Stimulated activated CD4-positive, alpha-beta T cell treated with anti-CD3 and anti-CD28 coated beads, Interleukin-12 subunit alpha, Interleukin-12 subunit beta, amount 100 ng/mL, for 48 hours (primary cell): ENCODE results near the gene ALCAM.

Experiments
- DNase-seq, 3 donors: peaks; one replicate each; pipeline ENCODE4 v3.0.0-alpha.2; 2020; ENCODE audit warnings: low read depth in 2 of 3, low spot score in 1 of 3

ALCAM gene

GRCh38 chr3:105355408-105356061 is 11.2 kb upstream of the ALCAM start:
- no peak for DNase-seq

GRCh38 chr3:105356396-105356795 is 10.3 kb upstream of the ALCAM start:
- DNase-seq, result no peak

GRCh38 chr3:105356988-105357387 is 9.7 kb upstream of the ALCAM start:
- no peak for DNase-seq

GRCh38 chr3:105359098-105359762 is 7.5 kb upstream of the ALCAM start:
- DNase-seq, result no peak

- no peak for DNase-seq
Observed at GRCh38 chr3:105360003-105360402, 6.7 kb upstream of the ALCAM start.

GRCh38 chr3:105362021-105362665 is 4.6 kb upstream of the ALCAM start:
- DNase-seq, result no peak

GRCh38 chr3:105364128-105364527 is 2.6 kb upstream of the ALCAM start:
- no peak for DNase-seq

GRCh38 chr3:105365081-105365390 is 1.7 kb upstream of the ALCAM start:
- no peak for DNase-seq

GRCh38 chr3:105365391-105366325 is 1.1 kb upstream of the ALCAM start:
- DNase-seq, result no peak

- peak; percentile 6 to 26 (median 10) for DNase-seq
Observed at GRCh38 chr3:105367063-105367405, 325 bp downstream of the ALCAM start.

- DNase-seq, result peak; percentile 78 to 83 (median 82)
Observed at GRCh38 chr3:105367406-105368213, 901 bp downstream of the ALCAM start.

GRCh38 chr3:105368566-105369499 is 2.1 kb downstream of the ALCAM start:
- DNase-seq, result peak; percentile 68 to 69 (median 69)

- peak in 2 of 3 donors; percentile 17 to 24 for DNase-seq
Observed at GRCh38 chr3:105369500-105370371, 3.0 kb downstream of the ALCAM start.

- no peak for DNase-seq
Observed at GRCh38 chr3:105373383-105373782, 6.7 kb downstream of the ALCAM start.

- no peak for DNase-seq
Observed at GRCh38 chr3:105375750-105376511, 9.2 kb downstream of the ALCAM start.

- DNase-seq, result no peak
Observed at GRCh38 chr3:105377716-105378115, 11.0 kb downstream of the ALCAM start.

- no peak for DNase-seq
Observed at GRCh38 chr3:105385179-105385578, 18.5 kb downstream of the ALCAM start.
